ENCODE data around the gene KHDC4.
A peak's percentile ranks its signal among the peaks of the same experiment; 100 is the strongest.

KHDC4 gene

DNA sequence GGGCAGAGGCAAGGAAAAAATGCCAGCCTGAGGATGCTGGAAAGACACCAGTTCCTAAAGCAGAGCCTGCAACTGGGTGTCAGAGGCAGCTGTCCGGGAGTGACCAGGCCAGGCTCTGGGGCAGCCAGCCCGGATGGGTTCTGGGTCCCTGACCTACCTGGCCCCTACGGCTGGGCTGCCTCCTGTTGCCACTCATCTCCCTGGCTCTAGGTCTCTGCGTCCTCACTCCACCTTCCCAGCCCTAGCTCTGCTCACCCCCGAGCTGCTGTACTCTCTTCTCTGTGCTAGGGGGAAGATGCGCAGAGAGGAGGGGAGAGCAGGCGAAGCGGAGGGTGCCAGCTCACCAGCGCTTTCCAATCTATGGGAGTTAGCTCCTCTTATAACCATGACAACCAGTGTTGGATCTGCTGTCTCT is 35.2 kb upstream of the KHDC4 start:
- no peak for DNase-seq (ENCODE audit: low spot score)

- DNase-seq (ENCODE audit: low spot score), result no peak
Measured at GRCh38 chr1:155968670-155969069, 34.5 kb upstream of the KHDC4 start.

- DNase-seq (ENCODE audit: low spot score), result no peak
Measured at GRCh38 chr1:155968051-155968400, 33.8 kb upstream of the KHDC4 start.

DNA sequence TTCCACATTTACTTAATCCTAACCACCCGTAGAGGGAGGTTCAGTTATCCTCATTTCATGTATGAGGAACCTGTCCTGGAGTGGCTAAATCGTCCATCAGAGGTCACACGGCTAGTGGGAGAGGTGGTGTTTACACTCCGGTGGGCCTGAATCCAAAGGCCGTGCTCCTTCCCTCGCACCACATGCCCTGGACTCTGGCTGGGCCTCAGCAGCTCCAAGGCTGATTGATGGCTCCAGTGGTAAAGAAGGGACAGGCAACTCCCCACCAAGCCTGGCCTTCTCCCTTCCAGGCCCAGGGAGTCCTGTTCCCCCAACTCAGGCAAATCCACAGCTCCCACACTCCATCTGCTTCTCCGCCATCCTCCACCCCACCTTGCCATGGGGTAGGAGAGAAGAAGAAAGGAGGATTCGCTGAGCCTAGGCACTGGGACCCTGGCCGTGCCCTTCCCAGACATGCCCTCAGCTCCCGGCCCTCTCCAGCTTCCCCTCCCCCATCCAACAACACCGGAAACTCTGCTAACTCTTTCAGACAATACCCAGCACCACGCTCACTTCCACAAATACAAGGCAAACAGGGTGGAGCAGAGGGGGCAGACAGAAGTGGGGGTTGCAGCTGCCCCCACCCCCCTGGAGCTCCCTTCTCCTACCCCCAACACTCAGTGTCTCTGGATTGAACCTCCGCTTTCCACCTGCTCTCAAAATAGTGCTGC is 33.3 kb upstream of the KHDC4 start:
- no peak for DNase-seq (ENCODE audit: low spot score)

DNA sequence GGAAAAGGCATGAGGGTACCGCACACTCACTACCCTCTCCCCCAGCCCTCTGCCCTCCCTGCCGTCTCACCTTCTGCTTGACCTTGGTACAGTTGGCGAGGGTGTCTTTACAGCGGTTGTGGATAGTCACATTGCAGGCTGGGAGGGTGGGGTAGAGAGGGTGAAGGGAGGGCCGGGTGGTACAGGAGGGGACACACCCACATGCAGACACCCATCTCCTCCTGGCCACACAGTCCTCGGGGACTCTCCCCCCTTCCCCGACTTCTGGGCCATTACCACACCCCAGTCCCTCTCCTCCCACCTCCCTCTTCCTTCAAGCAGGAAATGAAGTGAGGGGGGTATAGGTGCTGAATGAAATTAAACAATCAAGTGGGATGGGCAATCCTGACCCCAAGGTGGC is 32.5 kb upstream of the KHDC4 start:
- DNase-seq (ENCODE audit: low spot score), result peak; percentile 61

GRCh38 chr1:155966135-155966534 is 31.9 kb upstream of the KHDC4 start:
- peak; percentile 34 for DNase-seq (ENCODE audit: low spot score)

DNA sequence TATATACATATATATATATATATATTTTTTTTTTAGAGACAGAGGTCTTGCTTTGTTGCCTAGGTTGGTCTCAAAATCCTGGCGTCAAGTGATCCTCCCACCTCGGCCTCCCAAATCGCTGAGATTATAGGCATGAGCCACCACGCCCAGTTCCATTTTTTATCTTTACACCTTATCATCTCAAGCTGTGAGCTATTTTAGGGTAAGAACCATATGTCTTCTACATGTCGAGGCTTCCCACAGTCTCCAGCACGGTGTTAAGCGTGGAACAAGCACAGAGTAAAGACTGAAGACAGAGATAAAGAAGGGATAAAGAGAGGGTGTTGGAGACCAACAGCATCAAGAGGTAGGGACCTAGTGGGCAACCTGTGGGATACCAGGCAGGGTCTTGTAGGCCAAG is 30.0 kb upstream of the KHDC4 start:
- DNase-seq (ENCODE audit: low spot score), result no peak

GRCh38 chr1:155962599-155963211 is 28.5 kb upstream of the KHDC4 start:
- DNase-seq (ENCODE audit: low spot score), result no peak

DNA sequence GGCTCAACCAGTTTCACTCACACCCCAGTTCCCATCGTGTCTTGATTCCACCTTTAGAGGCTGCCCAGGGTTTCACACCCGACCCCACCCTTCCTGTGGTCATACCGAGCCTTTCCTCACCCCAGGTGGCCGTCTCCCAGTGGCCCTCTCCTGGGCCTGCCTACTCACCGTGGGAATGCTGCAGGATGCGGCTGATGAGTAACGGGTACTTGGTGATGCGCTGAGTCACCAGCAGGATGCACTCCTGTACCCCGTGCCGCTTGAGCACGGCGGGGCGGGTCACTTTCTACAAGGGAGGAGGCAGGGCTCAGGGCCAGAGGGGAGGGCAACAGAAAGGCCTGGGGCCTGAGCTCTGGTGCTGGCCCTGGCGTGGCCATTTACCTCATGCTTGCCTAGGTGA is 27.7 kb upstream of the KHDC4 start:
- peak; percentile 78 for DNase-seq (ENCODE audit: low spot score)

- no peak for DNase-seq (ENCODE audit: low spot score)
Measured at GRCh38 chr1:155960081-155960745, 26.0 kb upstream of the KHDC4 start.

- DNase-seq (ENCODE audit: low spot score), result no peak
Measured at GRCh38 chr1:155957411-155957915, 23.2 kb upstream of the KHDC4 start.

DNA sequence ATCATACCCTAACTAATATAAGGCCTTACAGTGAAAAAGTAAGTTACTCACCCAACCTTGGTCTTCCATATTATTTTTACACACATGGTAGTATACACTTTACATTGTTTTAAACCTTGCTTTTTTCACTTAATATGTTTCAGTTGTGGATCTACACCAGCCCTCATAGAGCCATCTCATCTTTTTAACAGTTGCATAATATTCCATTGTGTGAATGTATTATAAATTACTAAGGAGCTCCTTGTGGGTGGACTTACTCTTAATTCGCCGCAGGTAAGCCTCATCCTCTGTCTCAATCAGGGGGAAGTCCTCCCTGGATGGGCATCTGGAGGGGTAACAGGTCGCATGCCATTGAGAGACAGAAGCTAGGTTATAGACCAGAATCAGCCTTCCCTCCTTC is 20.4 kb upstream of the KHDC4 start:
- no peak for DNase-seq (ENCODE audit: low spot score)

GRCh38 chr1:155952505-155952890 is 18.3 kb upstream of the KHDC4 start:
- DNase-seq (ENCODE audit: low spot score), result no peak

DNA sequence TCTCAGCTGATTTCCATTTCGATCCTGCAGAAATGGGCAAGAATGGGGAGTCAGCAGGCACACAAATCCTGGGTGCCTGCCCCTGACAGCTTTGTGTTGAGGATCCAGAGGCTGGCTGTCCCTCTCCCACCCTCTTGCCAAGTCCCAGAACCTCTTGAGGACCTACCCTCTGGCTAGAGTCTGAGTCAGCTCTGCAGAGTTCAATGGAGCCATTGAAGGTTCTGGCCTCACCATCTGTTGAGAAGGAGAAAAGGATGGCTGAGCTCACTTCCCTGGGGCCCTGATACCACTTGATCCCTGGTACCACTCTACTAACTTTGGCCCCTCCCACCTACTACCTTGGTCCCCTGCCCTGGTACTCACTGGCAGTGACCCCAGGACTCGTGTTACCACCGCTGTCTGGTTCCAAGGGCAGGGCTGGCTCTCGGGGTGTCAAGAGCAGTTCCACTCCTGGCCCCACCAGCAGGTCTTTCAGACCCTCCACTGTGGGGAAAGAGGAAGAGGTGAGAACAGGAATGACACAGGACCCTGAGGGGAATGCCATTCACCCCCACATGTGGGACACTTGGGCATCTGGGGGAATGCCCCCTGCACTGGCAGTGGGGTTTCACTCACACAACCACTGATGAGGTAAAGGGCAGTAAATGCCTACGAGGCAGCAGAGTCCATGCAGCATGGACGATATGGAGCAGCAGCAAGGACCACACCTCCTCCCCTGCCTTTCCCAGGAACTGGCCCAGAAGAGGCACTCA is 17.7 kb upstream of the KHDC4 start:
- DNase-seq (ENCODE audit: low spot score), result no peak

DNA sequence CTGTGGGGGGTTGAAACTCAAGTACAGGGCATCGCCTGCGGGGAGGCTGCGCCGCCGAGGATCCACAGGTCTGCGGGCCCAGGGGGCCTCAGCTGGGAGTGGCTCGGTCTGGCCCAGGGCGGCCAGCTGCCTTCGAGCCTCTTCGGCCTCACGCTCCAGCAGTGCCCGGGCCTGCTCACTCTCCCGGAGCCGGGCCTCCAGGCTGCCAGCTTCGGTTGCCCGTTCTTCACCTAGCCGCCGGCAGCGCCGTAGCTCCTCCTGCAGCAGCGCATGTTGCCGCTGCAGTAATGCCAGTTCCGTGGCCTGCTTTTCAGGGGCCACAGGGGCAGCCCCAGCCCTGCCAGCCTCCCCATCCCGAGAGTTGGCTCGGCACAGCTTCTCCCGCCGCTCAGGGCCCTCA is 16.6 kb upstream of the KHDC4 start:
- no peak for DNase-seq (ENCODE audit: low spot score)

GRCh38 chr1:155947741-155948140 is 13.5 kb upstream of the KHDC4 start:
- DNase-seq (ENCODE audit: low spot score), result no peak

DNA sequence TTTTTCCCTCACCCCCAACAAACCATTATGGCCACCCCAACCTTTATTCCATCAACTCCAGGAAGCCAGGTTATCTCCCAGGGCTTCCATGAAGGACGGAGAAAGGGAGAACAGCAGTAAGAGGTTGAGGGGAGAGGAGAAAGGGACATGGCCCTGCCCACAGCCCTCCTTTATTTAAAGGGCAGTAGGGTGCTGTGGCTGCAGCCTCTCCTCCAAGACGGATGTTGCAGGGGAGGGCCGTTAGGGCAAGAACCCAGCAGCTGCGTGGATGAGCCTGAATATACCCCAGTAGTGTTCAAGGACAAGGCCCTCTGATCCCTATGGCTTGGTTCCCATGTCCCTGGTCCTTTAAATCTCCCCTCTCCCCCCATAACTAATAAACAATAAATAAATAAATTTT is 13.1 kb upstream of the KHDC4 start:
- no peak for DNase-seq (ENCODE audit: low spot score)

GRCh38 chr1:155946633-155947219 is 12.5 kb upstream of the KHDC4 start:
- no peak for DNase-seq (ENCODE audit: low spot score)

GRCh38 chr1:155944444-155944799 is 10.2 kb upstream of the KHDC4 start:
- no peak for DNase-seq (ENCODE audit: low spot score)

GRCh38 chr1:155942578-155943141 is 8.4 kb upstream of the KHDC4 start:
- no peak for DNase-seq (ENCODE audit: low spot score)

- DNase-seq (ENCODE audit: low spot score), result no peak
Measured at GRCh38 chr1:155941845-155942531, 7.8 kb upstream of the KHDC4 start.

Data from hematopoietic multipotent progenitor cell treated with erythropoietin and hydrocortisone succinate and interleukin-3 and kit ligand, for 17 days (in vitro differentiated cells).